ENCODE data around the gene GSTO2. TPM values are rescaled to one million over a fixed set of nuclear protein-coding genes. Genes with fewer than 3 reads are reported as not detected.
A peak's percentile ranks its signal among the peaks of the same experiment; 100 is the strongest.

GSTO2 gene
- total and polyA plus RNA-seq, 5 experiments from 2014 or later, result 0.15 to 2.0 (median 1.4) TPM

DNA sequence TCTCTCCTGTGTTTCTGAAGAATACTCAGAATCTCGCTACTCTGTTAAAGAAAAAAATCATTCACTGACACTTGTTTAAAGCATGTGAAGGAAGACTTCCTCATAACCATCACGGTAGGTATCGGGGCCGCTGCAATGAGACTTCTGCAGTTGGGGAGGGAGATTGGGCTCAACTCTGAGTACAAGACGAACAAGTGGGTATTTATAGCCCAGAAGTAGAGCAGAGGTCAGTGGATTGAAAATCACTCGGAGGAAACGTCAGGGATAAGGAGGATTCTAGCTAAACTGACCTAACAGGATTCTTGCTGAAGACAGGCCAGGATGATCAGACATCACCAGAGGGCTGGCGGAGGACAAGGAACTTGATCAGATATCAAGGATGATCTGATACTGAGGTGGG lies 35.9 kb downstream of the GSTO2 start:
- POLR2A ChIA-PET, result interaction anchor here (0.6 to 6.4 kb wide), 8 partner anchors 10 to 48 kb away, joined by 4 to 93 read pairs (median 8); partner anchors contain the start of genes CFAP58 and ITPRIP
- Mint-ChIP-seq H3K27me3 (peaks cover 0 to 2% (median 0%) of the 10 kb centered on the region in 5 donors), H3K4me1 (peaks cover 51 to 89% (median 76%) of the 10 kb centered on the region in 4 donors), H3K9me3 (no peaks in the 10 kb centered on the region), H3K4me3 (peak overlapping the region in 3 of 10 donors; percentile 12 to 37 (median 23)), H3K36me3 (peaks cover 0 to 1% (median 0%) of the 10 kb centered on the region in 3 donors), H3K27ac (peak overlapping the region in 7 of 10 donors; percentile 1 to 85 (median 40))
- ATAC-seq (no peak), DNase-seq (no peak)

DNA sequence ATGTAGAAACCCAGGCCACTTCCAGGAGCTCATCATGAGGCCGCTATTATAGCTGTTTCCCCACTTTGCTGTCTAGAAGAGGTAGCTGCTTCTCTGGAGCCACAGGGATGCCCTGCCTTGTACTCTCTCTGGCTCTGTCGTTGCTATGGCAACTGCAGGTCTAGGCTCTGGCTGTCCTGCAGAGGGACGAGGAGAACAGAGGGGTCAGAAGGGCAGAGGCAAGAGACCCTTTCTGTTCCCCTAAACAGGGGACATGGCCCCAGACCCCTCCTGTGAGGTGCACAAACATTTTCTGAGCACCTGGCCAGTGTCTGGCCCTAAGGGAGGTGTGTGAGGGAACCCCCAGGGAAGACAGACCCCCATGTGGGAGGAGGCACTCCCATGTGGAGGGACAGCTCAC lies 37.9 kb downstream of the GSTO2 start:
- peaks cover 0 to 2% (median 0%) of the 10 kb centered on the region in 5 donors for H3K27me3 Mint-ChIP-seq
- POLR2A ChIA-PET, result interaction anchor here (0.8 to 6.4 kb wide), 7 partner anchors 14 to 43 kb away, joined by 3 to 93 read pairs (median 11); partner anchors contain the start of gene ITPRIP
- peaks cover 45 to 86% (median 72%) of the 10 kb centered on the region in 4 donors for H3K4me1 Mint-ChIP-seq
- H3K36me3 Mint-ChIP-seq, result peaks cover 0 to 13% (median 0%) of the 10 kb centered on the region in 3 donors
- H3K27ac Mint-ChIP-seq, result peak overlapping the region in 6 of 10 donors; percentile 44 to 92 (median 72)
- no peak for DNase-seq
- peak overlapping the region in 1 of 10 donors; percentile 48 for H3K4me3 Mint-ChIP-seq
- ATAC-seq, result no peak
- H3K9me3 Mint-ChIP-seq, result no peaks in the 10 kb centered on the region

DNA sequence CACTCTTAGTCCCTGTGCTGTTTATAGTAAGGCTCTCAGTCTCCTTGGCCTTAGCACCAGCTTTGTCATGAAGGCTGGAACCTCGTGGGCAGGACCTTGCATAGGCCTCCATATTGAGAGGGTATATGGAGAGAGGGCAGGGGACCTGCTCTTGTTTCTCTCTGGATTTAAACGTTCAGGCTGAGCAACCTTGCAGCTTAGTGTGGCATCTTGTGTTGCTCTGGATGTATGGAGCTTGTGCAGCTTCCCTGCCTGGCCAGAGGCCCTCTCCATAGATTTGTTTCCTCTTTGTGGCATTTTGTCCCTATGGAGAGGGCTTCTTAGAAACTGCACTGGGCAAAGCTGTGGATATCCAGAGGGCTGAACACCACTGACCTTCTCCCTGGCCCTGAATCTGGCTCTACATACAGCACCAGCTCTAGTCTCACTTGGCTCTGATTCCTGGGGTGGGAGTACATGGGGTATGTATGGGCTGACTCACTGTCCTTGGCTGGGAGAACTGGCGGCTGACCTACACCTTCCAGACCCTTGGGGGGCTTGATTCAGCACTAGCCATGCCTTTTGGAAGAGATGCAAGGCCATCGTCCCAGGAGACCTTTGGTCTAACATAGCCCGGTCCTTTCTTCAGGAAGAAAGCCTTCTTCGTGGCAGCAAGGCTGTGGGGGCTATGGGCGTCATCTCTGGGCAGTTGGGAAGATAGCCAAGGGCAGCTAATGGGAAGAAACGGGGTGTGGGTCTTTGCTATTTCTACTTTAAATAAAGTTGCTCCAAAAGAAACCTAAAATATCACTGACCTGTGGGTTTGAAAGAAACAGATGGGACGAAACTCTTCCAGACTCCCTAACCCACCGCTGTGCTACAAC lies 38.8 kb downstream of the GSTO2 start:
- Mint-ChIP-seq H3K27me3 (peaks cover 0 to 2% (median 0%) of the 10 kb centered on the region in 5 donors), H3K4me1 (peaks cover 49 to 87% (median 74%) of the 10 kb centered on the region in 4 donors), H3K4me3 (peak overlapping the region; percentile 50 to 83 (median 71)), H3K36me3 (peaks cover 0 to 22% (median 6%) of the 10 kb centered on the region in 3 donors), H3K27ac (peak overlapping the region; percentile 16 to 90 (median 80)), H3K9me3 (no peaks in the 10 kb centered on the region)
- no peak for ATAC-seq
- POLR2A ChIA-PET, result interaction anchor here (1.2 to 6.4 kb wide), 5 partner anchors 14 to 42 kb away, joined by 4 to 93 read pairs (median 24); partner anchors contain the start of gene ITPRIP
- no peak for DNase-seq

DNA sequence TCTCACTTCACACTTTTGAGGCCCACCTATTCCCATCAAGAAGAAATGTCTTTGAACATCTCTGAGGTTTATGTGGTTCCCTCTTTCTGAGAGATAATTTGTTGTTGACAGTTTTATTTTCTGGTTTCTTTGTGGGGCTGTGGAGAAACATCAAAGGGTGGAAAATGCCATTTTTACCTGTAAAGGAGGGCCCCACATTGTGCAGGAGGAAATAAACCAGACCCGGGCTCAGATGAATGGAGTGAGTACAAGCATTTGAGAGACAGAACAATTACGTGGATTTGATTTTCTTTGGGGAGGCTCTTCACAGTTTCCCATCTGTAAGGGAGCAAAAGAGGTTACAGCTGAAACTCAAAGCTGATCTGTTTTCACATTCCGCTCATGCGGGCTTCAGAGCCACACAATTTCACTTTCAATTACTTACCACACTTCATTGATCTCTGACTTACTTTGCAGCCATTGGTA lies 39.5 kb downstream of the GSTO2 start:
- peaks cover 48 to 81% (median 73%) of the 10 kb centered on the region in 4 donors for H3K4me1 Mint-ChIP-seq
- H3K36me3 Mint-ChIP-seq, result peaks cover 0 to 28% (median 11%) of the 10 kb centered on the region in 3 donors
- no peaks in the 10 kb centered on the region for H3K9me3 Mint-ChIP-seq
- H3K27ac Mint-ChIP-seq, result peak overlapping the region; percentile 16 to 90 (median 80)
- peaks cover 0 to 2% (median 0%) of the 10 kb centered on the region in 5 donors for H3K27me3 Mint-ChIP-seq
- ATAC-seq (peak; percentile 75), DNase-seq (peak in 6 of 10 donors; percentile 32 to 82 (median 57))
- peak overlapping the region; percentile 50 to 83 (median 71) for H3K4me3 Mint-ChIP-seq
- POLR2A ChIA-PET, result interaction anchor here (2.4 to 6.4 kb wide), 3 partner anchors 13 to 28 kb away, joined by 11 to 93 read pairs (median 33); partner anchors contain the start of gene ITPRIP

DNA sequence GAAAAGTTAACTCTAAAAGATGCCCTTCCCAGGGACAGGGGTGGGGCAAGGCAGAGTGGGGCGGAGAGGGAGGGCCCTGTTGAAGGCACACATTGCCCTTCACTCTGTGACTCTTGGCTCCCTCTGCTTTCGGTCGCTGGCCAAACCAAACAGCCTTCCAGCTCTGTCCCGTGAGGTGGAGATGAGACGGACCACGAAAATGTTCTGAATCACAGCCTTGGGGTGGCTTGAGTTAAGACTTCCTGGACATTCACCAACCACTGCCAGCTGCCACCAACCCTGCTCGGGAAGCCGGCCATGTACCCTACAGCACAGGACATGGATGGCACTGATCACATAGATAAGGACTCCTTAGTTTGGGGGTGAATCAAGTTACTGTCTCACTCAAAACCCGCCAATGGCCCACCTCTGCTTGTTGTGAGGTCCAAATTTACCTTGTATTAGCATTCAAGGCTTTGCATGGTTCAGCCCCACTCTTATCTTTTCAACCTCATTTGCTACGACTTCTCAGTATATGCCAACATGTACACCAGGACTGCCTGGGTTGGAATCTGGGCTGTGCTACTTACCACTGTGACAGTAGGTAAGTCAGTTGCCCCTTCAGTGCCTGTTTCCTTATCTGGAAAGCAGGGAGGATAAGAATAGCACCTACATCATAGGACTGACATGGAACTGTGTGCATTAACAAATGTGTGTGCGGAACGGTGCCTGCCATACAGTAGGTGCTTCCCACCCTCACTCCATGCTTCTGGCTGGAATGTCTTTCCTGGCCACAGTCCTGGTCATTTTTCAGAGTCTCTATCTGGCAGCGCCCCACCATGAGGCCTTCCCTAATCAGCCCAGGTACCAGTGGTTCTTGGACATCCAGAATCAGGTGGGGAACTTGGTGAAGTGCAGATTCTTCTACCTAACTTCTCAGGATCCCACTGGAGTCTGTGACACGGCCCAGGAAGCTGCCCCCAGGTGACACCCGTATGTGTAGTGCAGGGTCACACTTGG lies 41.3 kb downstream of the GSTO2 start:
- ATAC-seq (no peak), DNase-seq (no peak)
- POLR2A ChIA-PET, result interaction anchor here (1.5 to 6.4 kb wide), 4 partner anchors 16 to 28 kb away, joined by 5 to 93 read pairs (median 25); partner anchors contain the start of gene ITPRIP
- H3K27me3 Mint-ChIP-seq, result peaks cover 0 to 2% (median 0%) of the 10 kb centered on the region in 5 donors
- H3K27ac Mint-ChIP-seq, result peak overlapping the region in 4 of 10 donors; percentile 12 to 69 (median 49)
- H3K9me3 Mint-ChIP-seq, result no peaks in the 10 kb centered on the region
- H3K4me3 Mint-ChIP-seq, result peak overlapping the region in 4 of 10 donors; percentile 5 to 70 (median 30)
- H3K4me1 Mint-ChIP-seq, result peaks cover 38 to 66% (median 58%) of the 10 kb centered on the region in 4 donors
- H3K36me3 Mint-ChIP-seq, result peaks cover 0 to 39% (median 18%) of the 10 kb centered on the region in 3 donors

DNA sequence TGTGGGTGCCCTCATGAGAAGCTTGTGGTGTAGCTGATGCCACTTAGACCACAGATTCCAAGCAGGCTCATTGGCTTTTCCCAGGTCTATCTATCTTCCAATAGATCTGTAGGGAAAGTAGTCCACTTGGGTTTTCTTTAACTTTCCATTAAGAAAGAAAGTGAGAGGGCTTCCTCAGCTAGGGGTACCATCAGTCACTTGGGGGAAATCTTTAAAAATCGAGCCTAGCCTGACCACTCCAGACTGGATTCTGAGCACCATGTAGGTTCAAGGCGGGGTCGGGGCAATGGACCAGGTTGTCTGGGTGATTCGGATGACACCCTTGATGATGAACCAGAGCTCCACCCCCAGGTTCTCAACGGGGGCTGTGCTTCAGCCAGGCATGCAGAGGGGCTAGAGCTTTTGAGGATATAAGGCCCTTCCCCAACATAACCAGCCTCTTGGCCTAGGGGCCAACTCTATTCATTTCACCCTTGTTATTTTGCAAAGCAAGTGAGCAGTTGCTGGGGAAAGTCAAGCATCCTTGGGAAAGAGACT lies 42.3 kb downstream of the GSTO2 start:
- POLR2A ChIA-PET, result interaction anchor here (1.5 to 3.1 kb wide), 2 partner anchors 23 to 27 kb away, joined by 5 to 17 read pairs; partner anchors contain the start of gene ITPRIP
- no peak overlapping the region for H3K4me3 Mint-ChIP-seq
- H3K9me3 Mint-ChIP-seq, result no peaks in the 10 kb centered on the region
- peak overlapping the region in 4 of 10 donors; percentile 12 to 69 (median 24) for H3K27ac Mint-ChIP-seq
- DNase-seq (no peak), ATAC-seq (no peak)
- H3K36me3 Mint-ChIP-seq, result peaks cover 0 to 44% (median 18%) of the 10 kb centered on the region in 3 donors
- no peaks in the 10 kb centered on the region for H3K27me3 Mint-ChIP-seq
- H3K4me1 Mint-ChIP-seq, result peaks cover 31 to 58% (median 49%) of the 10 kb centered on the region in 4 donors

DNA sequence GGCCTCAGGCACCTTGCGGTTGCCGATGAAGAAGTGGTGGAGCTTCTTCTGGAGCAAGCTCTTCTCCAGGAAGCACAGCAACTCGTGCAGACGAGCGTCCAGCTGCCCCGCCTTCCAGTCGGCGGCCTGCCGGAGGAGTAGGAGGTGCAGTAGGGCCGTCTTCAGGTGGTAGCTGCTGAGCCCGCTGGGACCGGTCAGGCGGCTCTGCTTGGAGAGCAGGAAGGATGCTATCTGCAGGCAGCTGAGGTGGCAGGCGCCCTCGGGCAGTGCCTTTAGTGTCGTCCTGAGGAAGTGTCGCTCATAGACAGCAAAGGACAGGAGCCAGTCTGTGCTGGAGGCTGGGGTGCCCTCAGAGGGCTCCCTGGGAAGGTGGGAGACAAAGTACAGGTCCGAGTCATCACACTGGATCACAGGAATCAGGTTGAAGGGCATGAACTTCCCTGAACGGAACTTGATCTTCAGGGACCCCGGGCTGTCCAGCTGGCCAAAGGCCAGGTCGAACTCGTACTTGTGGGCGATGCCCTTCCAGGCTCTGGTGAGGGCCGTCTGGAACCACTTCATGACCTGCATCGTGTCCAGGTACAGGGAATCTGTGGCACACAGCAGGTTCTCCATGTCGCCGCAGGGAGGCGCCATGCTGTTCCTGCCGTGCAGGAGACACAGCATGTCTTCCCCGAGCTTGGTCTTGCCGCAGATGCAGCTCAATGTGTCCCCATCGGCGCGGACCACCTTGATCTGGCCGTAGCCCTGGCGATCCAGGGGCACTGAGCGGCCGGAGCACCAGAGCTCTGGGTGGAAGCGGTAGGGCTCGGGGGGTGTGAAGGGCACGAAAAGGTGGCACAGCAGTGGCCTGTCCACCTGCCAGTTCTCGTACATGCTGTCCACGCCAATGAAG lies 45.9 kb downstream of the GSTO2 start:
- peaks cover 0 to 54% (median 18%) of the 10 kb centered on the region in 3 donors for H3K36me3 Mint-ChIP-seq
- H3K9me3 Mint-ChIP-seq, result no peaks in the 10 kb centered on the region
- POLR2A ChIA-PET, result interaction anchor here (1.1 kb wide), 1 partner anchor 24 kb away, joined by 3 read pairs; the partner anchor contains the start of gene ITPRIP
- no peaks in the 10 kb centered on the region for H3K27me3 Mint-ChIP-seq
- ATAC-seq (no peak), DNase-seq (no peak)
- H3K27ac Mint-ChIP-seq, result no peak overlapping the region
- H3K4me3 Mint-ChIP-seq, result no peak overlapping the region
- peaks cover 28 to 57% (median 47%) of the 10 kb centered on the region in 4 donors for H3K4me1 Mint-ChIP-seq

DNA sequence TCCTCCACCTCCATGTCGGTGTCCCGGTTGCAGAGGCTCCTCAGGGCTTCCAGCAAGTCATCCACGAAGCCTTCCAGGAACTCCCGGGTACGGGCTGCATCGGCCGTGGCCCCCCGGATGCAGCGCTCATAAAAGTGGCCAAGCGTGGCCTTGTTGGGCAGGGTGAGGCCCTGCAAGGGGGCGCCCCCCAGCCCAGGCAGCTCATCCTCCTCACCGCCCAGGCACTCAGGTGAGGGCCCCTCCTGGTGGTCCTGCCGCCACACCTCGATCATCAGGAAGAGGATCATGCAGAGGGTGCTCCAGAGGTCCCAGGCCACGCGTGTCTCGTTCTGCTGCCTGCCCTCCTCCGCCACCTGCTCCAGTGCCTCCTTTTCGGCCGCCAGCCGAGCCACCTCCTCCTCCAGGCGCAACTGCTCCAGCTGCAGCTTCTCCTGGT lies 46.5 kb downstream of the GSTO2 start:
- peaks cover 0 to 50% (median 18%) of the 10 kb centered on the region in 3 donors for H3K36me3 Mint-ChIP-seq
- ATAC-seq (no peak), DNase-seq (no peak)
- H3K4me1 Mint-ChIP-seq, result peaks cover 32 to 57% (median 47%) of the 10 kb centered on the region in 4 donors
- POLR2A ChIA-PET, result interaction anchor here (1.0 kb wide), 1 partner anchor 23 kb away, joined by 3 read pairs; the partner anchor contains the start of gene ITPRIP
- no peaks in the 10 kb centered on the region for H3K9me3 Mint-ChIP-seq
- no peak overlapping the region for H3K4me3 Mint-ChIP-seq
- H3K27ac Mint-ChIP-seq, result peak overlapping the region in 1 of 10 donors; percentile 93
- no peaks in the 10 kb centered on the region for H3K27me3 Mint-ChIP-seq

DNA sequence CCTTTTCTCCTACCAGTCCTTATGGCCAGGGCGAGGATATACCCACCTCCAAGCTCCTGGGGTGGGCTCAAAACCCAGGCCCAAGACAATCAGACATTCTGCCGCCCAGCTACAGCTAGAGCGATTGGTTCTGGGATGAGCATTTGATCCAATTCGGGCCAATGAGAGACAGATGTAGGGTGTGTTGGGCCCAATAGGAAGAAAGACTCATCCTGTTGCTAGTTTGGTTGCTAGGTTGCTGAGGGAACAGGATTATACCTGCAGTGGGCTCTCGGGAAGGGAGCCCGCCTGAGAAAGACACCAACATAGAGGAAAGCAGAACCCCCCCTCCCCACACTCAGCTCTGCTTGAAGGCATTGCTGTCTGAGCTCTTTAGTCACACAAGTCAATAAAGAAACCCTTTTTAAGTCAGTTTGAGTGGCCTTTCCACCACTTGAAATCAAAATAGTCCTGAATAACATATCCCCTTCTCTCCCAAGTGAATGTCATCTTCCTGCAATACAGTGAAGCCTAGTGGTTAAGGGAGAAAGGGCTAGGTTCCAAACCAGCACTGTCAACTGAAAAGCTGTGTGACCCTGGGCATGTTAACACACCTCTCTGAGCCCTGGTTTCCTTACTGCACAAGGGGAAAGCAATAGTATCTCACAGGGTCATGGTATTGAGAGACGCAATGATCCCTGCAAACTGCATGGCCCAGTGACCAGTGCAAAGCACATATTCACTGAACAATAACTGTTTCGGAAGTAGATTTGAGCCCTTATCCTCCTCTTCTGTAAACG lies 47.5 kb downstream of the GSTO2 start:
- DNase-seq (no peak), ATAC-seq (no peak)
- Mint-ChIP-seq H3K9me3 (no peaks in the 10 kb centered on the region), H3K4me1 (peaks cover 33 to 61% (median 53%) of the 10 kb centered on the region in 4 donors), H3K27ac (peak overlapping the region in 2 of 10 donors; percentile 66 to 83), H3K4me3 (no peak overlapping the region), H3K36me3 (peaks cover 0 to 43% (median 18%) of the 10 kb centered on the region in 3 donors), H3K27me3 (no peaks in the 10 kb centered on the region)
- POLR2A ChIA-PET, result interaction anchor here (1.0 kb wide), 1 partner anchor 22 kb away, joined by 3 read pairs; the partner anchor contains the start of gene ITPRIP

DNA sequence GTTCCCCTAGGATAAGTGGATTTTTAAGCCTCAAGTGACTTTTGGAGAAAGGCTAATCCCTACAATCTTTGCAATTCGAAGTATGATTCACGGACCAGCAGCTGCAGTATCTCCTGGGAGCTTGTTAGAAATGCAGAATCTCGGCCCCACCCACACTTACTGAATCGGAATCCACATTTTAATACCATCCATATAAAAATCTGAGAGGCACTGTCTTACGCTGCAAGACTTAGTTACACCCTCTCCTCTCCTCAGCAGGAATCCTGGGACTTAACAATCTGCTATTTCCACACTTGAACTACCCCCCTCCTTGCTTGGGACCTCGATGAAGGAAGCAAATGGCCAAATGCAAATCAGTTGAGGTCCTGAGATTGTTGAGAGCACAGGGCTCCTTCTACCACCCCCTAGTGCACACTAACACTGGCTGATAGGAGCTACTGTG lies 48.3 kb downstream of the GSTO2 start:
- Mint-ChIP-seq H3K36me3 (peaks cover 0 to 39% (median 15%) of the 10 kb centered on the region in 3 donors), H3K27ac (peak overlapping the region in 2 of 10 donors; percentile 66 to 83)

More for the DNA sequence above, 48.3 kb downstream of the GSTO2 start:
- Mint-ChIP-seq H3K4me1 (peaks cover 37 to 68% (median 58%) of the 10 kb centered on the region in 4 donors), H3K27me3 (no peaks in the 10 kb centered on the region), H3K4me3 (no peak overlapping the region), H3K9me3 (no peaks in the 10 kb centered on the region)
- POLR2A ChIA-PET, result interaction anchor here (0.8 kb wide), 1 partner anchor 12 kb away, joined by 3 read pairs; no protein-coding TSS in a partner anchor
- ATAC-seq, result no peak
- no peak for DNase-seq

Measured in naive thymus-derived CD8-positive, alpha-beta T cell (primary cell).